ENCODE measurements around the gene ATP11B. TPM values are rescaled to one million over a fixed set of nuclear protein-coding genes. Genes with fewer than 3 reads are reported as not detected.

The ATP11B gene
- total and polyA plus RNA-seq, 9 of the 15 experiments (the other 6 are each of a cell fraction or from before 2014, with no cell fraction given), result 11.9 to 68.7 (median 41.8) TPM

GRCh38 chr3:182760576-182761164, 32.6 kb upstream of the ATP11B start (continued):
- no peak for TF ChIP-seq MTA1 (IDR thresholded peaks at IDR 0.05; ENCODE audit: borderline replicate concordance)
- TF ChIP-seq CREB3 (tag; conservative IDR thresholded peaks at IDR 0.05; ENCODE audit: low read depth), result no peak
- no peak for TF ChIP-seq ZNF282 (CRISPR knock-in tag; IDR thresholded peaks at IDR 0.05)
- TF ChIP-seq ZNF444 (CRISPR knock-in tag; IDR thresholded peaks at IDR 0.05), result no peak
- TF ChIP-seq ADNP (tag; IDR thresholded peaks at IDR 0.05), result no peak
- no peak for TF ChIP-seq DLX4 (CRISPR knock-in tag; IDR thresholded peaks at IDR 0.05)
- TF ChIP-seq SP2 (IDR thresholded peaks at IDR 0.05; ENCODE audit: extremely low read depth, low read depth, low read length, poor library complexity, severe bottlenecking), result no peak
- no peak for TF ChIP-seq DDX20 (tag; IDR thresholded peaks at IDR 0.05; ENCODE audit: low read depth)
- TF ChIP-seq L3MBTL2 (IDR thresholded peaks at IDR 0.05), result peak; percentile 29; the same call in 1 of the 2 replicates
- TF ChIP-seq FOXK2 (conservative IDR thresholded peaks at IDR 0.05 in 1 of 2, IDR thresholded peaks at IDR 0.05 in 1 of 2; ENCODE audit: low read depth in 2 of 2), result 0 out of 4 replicates have a peak, but pooled peaks of 1 of the 2 experiments have one; percentile 9
- no peak for TF ChIP-seq ZNF134 (CRISPR knock-in tag; conservative IDR thresholded peaks at IDR 0.05)
- no peak for TF ChIP-seq ELF2 (CRISPR knock-in tag; IDR thresholded peaks at IDR 0.05)
- no peak for TF ChIP-seq ARNT (IDR thresholded peaks at IDR 0.05)
- no peak for TF ChIP-seq ARID4B (CRISPR knock-in tag; IDR thresholded peaks at IDR 0.05)
- TF ChIP-seq HBP1 (CRISPR knock-in tag; IDR thresholded peaks at IDR 0.05), result no peak
- no peak for TF ChIP-seq RFX5 (IDR thresholded peaks at IDR 0.05; ENCODE audit: low read depth, low read length)
- TF ChIP-seq PYGO2 (tag; IDR thresholded peaks at IDR 0.05), result no peak
- peak in 1 of 2 experiments; percentile 54; a peak in 1 of 4 replicates for TF ChIP-seq MNT (conservative IDR thresholded peaks at IDR 0.05)
- TF ChIP-seq HNRNPH1 (optimal IDR thresholded peaks at IDR 0.05; ENCODE audit: low read depth, low read length), result no peak
- TF ChIP-seq CHD1 (IDR thresholded peaks at IDR 0.05; ENCODE audit: low read length), result no peak
